ENCODE results near the gene SNRPF.
A peak's percentile ranks its signal among the peaks of the same experiment; 100 is the strongest.
"Not testable (repeated sequence)": the region's sequence is repeated elsewhere in the genome, so short reads cannot be mapped to it uniquely, and the experiment has no call there.

The SNRPF gene
- total RNA-seq = 15.0 to 23.9 (median 19.4) reads per million in 4 donors

DNA sequence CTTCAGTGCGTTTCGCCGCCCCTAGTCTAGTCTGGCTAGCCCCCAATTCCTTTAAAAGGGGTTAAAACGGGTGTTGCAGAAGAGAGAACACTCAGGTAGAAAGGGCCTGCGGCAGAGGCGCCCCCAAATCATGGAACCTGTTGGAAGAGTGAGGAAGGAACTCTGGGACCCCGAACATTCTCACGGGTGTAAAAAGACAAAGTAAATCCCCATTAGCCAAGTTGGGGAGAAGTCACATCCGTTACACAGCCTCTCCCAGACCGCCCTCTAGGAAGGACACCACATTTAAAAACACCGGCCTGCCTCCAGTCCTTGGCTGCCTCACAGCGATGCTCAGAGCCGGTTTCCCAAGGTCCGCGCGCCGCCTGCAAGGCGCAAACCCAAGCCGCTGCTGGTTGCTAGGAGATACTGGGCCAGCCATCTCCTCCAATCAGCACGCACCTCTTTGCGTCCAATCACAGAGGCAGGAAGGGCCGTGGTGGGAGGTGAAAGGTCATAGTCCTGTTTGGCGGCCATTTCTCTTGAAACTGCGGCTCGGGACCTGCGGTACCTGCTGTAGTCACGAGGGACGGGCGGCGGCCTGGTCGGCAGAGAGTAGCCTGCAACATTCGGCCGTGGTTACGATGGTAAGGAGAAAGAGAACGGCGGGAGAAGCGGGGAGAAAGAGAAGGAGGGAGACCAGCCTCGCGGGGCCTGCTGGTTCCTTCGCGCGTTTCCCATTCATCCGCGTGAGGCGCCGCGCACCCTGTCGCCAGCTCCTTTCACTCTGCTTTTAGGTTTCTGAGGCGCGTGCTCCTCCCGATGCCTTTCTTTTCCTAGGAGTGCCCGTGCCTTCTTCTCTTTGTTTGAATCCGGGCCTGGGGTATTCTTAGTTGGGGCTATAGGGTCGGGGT, at the start of gene SNRPF:
TSS of gene SNRPF (plus strand) at position 502 of the 893 bp plus-strand sequence. CDS start at position 624, 122 bp downstream.
- DNase-seq = peak; percentile 79 to 94 (median 91)

DNA sequence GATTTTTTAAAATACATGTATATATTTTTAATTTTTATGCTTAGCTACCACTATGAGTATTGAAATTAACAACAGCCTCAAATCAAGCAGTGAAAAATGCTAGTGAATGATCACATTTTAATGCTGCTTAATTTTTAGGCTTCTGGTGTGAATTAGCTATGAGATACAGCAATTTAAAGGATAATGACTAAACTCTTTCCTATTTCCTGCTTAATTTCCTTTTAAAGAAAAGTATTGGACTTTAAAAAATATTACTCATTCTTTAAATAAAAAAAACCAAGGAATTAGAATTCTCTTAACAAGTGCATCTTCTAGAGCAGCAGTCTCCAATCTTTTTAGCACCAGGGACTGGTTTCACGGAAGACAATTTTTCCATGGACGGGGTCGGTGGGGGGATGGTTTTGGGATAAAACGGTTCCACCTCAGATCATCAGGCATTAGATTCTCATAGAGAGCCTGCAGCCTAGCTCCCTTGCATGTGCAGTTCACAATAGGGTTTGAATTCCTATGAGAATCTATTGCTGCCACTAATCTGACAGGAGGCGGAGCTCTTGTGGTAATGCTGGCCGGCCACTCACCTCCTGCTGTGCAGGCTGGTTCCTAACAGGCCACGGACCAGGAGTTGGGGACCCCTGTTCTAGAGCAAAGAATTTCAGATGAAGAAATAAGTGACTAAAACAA, 49.6 kb upstream of the SNRPF start:
- no peak for DNase-seq

DNA sequence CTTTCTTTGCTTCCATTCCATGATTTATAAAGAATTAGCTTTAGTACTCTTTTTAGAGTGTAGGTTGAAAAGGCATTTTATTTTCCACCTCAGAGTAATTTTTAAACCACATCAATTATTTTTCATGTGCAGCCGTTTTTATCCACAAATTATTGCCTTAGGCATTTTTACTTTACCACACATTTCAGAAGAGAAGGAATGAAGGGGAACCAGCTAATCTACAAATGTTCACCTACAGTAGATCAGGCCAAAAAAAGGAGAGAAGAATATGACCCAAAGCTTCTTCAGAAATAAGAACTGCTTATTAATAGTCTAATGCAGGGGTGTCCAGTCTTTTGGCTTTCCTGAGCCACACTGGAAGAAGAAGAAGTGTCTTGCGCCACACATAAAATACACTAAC, 48.3 kb upstream of the SNRPF start:
- no peak for DNase-seq

DNA sequence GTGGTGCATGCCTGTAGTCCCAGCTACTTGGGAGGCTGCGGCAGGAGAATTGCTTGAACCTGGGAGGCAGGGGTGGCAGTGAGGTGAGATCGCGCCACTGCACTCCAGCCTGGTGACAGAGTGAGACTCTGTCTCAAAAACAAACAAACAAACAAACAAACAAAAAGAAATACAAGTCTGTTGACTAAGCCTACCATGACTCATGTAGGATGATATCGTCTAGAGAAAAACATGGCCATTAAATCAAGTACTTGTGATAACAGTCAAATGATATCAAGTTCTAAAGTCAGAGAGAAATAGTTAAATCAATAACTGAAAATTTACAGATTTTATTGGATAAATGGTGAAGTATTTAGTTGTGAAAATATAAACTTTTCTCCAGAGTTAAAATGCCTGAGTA, 46.6 kb upstream of the SNRPF start:
- not testable (repeated sequence) for DNase-seq

DNA sequence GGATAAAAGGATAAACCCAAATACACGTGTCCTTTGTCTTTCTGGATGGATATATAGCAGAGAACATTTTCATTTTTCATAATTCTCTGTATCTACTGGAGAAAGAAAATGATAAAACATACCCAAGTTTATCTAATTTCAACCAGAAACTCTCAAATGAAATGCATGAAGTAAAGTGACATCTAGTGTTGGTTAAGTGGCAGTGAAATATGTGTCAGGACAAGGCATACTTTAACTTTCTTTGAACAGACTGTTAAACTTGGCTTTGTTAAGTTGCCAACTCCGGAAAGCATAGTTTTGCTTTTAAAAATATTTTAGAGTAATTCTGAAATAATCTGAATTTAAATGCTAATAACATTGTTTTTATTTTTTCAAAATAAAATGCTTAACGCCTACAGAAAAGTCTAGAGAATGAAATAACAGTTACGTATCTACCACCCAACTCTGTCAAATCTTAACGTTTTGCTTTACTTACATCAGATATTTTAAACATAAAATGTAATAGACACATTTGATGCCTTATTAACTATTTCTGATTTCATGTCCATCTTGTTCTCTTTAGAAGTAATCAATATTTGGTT, 43.0 kb upstream of the SNRPF start:
- no peak for DNase-seq

DNA sequence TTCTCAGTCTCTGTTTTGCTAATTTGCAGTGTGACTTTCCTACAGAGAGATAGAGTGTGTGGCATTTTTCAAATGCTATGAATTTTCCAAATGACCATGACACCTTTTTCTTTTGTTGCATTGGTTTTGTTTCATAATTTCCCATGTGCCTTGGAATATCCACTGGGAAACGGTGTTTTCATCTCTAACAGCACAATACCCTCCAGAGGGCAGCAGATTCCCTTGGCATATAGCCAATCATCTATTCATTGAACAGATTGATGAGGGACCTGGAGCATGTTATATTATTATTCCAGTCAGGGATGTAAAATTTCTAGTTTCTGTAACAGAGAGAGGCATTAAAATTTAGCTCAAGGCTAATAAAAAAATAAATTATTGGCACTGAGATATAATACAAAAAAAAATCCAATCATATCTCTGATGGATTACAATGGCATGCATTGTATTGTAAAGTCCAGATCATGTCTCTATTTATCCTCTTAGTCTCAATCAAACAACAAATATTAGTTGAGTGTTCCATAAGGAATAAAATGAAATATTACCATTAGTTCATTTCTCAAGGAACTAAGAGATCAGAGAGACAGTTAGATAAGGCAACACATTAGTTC, 38.6 kb upstream of the SNRPF start:
- DNase-seq = no peak

DNA sequence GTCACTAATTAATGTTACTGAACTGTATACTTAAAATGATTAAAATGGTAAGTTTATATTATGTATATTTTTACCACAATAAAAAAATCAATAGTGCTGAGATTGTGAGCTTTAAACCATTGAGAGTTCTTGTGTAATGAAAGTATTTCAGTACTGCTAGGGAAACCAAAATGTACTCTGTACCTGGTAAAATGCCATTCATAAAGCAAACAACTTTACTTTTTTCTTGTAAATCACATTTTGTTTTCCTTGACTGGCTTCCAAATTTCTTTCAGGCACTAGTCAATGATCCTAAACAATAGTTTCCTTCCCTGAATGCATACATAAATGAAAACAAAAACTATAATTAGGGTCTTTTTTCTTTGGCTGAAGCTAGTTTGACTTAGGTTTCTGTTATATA, 29.4 kb upstream of the SNRPF start:
- no peak for DNase-seq

DNA sequence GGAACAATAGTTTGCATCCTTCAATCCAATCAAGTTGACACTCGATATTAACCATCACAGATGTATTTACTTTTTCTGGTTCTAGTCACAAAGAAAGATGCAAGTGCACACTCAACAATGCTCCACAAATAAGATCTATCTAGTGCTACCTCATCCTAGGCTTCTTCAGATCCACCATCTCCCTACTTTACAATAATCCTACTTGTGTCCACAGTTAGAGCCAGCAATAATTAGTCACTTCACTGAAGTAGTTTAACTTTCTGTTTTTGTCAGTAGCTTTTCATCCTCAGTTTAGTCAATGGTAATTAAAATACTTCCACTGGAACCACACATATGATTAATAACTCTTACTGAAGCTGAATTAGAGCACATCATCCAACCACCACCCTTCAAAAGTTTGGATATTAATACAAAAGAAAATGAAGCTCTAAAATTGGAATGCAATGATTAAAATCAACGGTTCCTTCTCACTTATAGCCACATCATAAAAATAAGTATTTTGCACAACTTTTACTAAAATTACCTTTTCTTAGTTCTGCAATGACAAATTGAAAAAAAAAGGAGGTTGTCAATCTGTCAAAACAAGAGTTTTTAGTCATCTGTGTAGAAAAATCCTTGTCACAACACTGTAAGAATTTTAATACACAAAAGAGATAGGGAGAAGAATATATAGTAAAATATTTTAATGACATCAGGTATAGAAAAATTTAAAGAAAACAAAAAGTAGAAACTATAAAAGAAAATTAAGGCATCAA, 28.2 kb upstream of the SNRPF start:
- no peak for DNase-seq

DNA sequence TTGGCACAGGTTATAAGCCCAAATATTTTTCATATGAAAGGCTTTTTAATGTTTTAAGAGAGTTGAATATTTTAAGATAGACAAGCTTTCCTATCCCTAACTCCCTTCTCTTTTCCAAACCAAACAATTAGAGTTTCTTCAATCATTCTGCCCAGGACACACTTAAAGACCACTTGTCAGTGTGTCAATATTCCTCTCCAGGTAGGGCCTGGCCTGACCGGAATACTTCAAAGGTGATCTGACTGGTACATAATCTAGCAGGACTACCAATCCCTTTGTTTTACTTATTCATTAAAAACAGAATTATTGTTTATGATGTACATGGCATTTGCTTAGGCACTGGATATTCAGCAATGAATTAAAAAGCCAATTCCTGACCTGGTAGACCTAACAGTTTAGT, 24.2 kb upstream of the SNRPF start:
- DNase-seq = no peak

DNA sequence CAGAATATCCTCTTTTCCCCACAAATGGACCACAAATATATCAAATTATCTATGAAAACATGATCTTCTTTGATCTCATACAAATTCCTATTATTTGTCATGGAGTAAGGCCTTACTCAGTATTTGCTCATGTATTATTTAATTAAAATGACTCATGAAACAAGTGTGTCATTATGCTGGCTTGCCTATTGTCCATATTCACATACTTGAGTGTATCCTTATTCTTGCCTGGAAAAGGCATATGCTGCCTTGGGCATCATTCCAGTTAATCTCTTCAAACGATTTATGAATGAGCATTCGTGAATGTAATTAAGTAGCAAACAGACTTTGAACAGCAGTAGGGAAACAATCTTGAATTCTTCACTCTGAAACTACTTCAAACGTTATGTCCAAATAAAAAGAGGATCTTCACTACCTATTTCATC, 22.6 kb upstream of the SNRPF start:
- DNase-seq = no peak

DNA sequence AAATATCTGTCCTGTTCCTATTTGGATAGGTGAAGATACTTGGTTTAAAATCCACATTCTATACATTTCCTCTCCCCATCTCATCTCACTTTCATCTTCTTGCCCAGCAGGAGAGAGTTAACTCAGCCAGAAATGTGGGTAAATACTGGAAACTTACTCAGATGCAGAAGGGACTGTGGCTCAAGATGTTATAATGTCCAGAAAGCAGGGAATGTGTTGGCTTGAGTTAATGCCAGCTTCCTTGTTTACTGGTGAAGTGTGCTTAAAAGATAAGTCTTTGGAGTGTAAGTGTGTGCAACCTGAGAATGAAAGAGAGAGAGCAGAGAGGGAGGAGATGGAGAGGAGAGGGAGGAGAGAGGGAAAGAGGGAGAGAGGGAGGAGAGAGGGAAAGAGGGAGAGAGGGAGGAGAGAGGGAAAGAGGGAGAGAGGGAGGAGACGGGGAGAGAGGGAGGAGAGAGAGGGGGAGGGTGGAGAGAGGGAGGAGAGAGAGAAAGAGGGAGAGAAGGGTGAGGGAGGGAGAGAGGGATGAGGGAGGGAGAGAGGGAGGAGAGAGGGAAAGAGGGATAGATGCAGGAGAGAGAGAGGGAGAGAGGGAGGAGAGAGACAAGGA, 22.0 kb upstream of the SNRPF start:
- no peak for DNase-seq

DNA sequence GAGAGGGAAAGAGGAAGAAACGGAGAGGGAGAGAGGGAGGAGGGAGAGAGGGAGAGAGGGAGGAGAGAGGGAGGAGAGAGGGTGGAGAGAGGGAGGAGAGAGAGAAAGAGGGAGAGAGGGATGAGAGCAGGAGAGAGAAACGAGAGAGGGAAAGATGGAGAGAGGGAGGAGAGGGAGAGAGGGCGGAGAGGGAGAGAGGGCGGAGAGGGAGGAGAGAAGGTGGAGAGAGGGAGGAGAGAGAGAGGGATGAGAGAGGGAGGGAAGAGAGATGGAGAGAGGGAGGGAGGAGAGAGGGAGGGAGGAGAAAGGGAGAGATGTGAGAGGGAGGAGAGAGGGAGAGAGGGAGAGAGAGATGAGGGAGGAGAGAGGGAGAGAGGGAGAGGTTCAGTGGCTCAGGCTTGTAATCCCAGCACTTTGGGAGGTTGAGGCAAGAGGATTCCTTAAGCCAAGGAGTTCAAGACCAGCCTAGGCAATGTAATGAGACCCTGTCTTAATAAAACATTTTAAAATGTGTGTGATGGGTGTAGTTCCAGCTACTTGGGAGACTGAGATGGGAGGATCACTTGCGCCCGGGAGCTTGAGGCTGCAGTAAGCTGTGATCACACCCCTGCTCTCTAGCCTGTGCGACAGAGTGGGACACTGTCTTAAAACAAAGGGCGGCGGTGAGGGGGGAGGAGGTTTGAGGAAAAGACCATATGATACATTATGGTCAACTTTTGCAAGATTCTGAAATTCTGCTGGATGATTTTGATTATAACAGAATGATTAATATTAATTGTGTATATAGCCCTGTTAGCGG, 21.3 kb upstream of the SNRPF start:
- DNase-seq = no peak

DNA sequence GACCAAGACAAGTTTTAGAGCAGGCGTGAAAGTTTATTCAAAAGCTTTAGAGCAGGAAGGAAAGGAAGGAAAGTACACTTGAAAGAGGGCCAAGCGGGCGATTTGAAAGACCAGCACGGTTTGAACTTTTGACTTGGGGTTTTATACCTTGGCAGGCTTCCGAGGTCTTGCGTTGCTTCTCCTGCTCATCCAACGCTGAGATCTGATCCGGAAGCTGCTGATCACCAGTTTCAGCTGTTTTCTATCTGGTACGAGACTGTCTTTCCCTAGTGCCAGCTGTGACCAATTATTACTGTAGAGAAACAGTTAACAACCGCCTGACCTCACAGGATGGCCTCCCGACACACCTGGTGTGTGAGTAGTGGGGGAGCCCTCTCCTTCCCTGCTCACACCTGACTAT, 20.6 kb upstream of the SNRPF start:
- no peak for DNase-seq

DNA sequence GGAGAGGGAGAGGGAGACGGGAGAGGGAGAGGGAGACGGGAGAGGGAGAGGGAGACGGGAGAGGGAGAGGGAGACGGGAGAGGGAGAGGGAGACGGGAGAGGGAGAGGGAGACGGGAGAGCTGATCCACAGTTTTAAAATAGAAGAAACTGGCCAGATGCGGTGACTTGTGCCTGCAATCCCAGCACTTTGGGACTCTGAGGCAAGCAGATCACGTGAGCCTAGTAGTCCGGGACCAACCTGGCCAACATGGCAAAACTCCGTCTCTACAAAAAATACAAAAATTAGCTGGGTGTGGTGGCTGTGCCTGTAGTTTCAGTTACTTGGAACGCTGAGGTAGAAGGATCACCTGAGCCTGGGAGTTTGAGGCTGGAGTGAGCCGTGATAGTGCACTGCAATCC, 16.3 kb upstream of the SNRPF start:
- not testable (repeated sequence) for DNase-seq

DNA sequence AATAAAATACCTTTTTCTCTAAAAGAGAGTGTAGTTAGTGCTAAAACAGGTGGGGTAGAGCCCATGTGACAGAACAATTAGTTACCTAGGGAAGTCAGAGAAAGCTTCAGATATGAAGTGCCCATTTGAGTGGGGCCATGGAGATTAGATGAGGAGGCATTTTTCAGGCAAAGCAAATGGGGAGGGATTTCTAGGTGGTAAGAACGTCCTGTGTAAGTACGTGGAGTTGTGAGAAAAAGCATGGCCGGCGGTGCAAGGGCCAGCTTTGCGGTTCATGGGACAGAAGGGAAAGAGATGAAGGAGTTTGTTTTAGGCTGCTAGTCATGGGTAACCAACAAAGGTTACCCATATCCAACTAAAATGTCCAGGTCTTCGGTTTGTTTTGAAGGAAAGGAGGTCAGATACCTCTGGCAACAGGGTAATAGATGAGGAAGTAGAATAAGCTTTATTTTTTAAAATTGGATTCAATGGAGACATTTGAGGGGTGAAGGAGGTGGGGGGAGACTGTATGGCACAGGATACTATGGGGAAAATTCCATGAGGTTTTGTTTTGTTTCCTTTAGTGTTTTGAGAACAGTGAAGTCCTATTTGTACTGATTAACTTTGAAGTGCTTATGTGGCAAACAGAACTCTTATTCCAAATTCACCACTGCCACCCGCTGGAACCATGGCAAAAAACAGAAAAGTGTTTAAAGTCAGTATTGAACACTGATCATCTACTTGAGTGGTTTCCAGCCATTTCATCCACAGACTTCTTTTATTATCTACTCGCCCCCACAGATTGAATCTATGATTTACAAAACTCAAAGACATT, 10.0 kb upstream of the SNRPF start:
- no peak for DNase-seq

DNA sequence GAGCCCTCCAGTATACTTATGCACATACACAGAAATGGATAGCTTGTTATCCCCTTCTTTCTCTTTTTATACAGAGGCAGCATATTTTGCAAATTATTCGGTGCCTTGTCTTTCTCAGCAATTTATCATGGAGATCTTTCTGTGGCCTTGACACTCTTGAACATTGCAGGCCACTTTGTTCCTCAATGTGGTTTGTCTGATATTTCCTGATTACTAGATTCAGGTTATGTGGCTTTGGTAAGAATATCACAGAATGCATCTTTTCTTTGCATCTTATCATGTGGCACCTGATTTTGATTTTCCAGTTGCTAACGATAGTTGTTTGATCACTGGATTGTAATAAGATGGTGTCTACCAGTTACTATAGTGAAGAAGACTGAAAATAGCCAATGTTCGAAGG, 7.1 kb upstream of the SNRPF start:
- DNase-seq = no peak

DNA sequence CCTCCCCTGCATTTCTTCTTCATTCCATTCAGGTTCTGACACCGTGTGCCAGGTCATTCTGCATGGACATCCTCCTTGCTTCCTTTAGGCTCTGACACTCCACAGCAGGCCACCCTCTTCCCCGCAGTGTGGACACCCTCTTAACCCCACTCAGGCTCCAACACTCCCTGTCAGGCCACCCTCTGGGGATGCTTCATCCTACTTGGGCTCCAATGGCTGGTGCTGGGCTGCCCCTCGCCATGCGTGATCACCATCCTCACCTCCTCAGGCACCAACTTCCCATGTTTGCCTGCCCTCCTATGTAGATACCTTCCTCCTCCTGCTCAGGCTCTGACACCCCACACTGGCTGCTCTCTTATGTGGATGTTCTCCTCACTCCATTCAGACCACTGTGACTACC, 6.6 kb upstream of the SNRPF start:
- DNase-seq = no peak

DNA sequence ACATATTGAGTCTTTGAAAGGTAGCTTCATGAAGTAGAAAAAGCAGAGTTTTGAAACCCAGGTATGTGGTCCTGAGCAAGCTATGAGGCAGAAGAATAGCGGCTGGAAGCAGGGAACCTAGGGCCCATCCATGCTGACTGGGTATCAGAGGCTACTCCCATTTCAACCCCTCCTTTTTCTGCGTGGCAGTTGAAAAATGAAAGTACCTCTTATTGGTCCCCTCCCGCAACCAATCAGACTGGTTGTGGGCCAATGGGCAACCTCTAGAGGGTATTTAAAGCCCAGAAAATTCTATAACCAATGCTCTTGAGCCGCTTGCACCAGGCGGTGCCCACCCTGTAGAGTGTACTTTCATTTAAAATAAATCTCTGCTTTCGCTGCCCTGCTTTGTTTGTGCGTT, 1.6 kb upstream of the SNRPF start:
- DNase-seq = no peak

DNA sequence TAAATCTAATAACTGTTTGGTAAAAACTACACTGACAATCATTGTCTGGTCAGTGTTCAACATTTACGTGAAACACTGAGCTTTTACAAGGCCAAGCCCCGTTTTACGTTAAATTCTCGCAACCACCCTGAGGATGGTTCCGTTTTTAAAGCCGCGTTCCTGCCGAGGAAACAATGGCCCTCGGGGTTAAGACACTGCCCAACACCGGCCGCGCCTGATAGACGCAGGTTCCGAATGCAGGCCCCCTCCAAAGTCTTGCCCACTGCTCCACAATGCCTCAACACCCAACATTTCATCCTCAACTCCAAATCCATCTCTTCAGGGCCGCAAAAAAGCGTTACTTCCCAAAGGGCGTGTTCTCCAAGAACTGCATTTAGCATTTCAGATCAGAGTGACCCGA, 953 bp upstream of the SNRPF start:
- no peak for DNase-seq

DNA sequence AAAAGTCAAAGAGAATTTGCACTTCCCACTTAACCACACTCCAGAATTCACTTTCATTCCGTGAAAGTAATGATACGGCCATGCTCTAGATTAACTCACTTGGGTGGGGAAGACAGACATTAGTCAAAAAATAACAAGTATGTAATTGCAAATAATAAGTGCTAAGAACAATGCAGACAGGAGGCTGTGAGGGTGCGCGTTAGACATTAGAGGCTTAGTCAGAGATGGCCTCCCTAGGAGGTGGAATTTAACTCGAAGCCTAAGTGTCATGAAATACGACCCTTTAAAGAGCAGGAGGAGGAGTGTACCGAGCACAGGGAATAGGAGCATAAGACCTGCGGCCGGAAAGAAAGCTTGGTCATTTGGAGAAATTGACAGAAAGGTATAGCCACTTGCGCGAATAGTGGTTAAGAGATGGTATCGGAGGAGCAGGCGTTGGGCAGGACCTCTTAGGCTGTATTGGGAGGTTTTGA, 628 bp downstream of the SNRPF start:
- DNase-seq = peak in 1 of 5 donors; percentile 27
